MG63 (cell line): ENCODE data around the gene RAB30. TPM values are rescaled to one million over a fixed set of nuclear protein-coding genes. Genes with fewer than 3 reads are reported as not detected.

Experiments
- DNase-seq: peaks from one replicate; pipeline ENCODE4 v3.0.0-alpha.2; 2020
- H3K27me3 ChIP-seq: fragments of 250-450 bp; sonication (Bioruptor Pico); 2 replicates; pipeline ENCODE4 v1.5.1; 2020; ENCODE audit warnings: mild to moderate bottlenecking, moderate library complexity
- H3K36me3 ChIP-seq: fragments of 250-450 bp; sonication (Bioruptor Pico); 2 replicates; pipeline ENCODE4 v1.5.1; 2020; ENCODE audit warnings: mild to moderate bottlenecking, moderate library complexity
- H3K4me3 ChIP-seq: fragments of 250-450 bp; sonication (Bioruptor Pico); 2 replicates; pipeline ENCODE4 v1.5.1; 2020; ENCODE audit warnings: mild to moderate bottlenecking, moderate library complexity
- H3K9me3 ChIP-seq: fragments of 250-450 bp; sonication (Bioruptor Pico); 2 replicates; pipeline ENCODE4 v1.5.1; 2020; ENCODE audit warnings: mild to moderate bottlenecking, moderate library complexity
- total RNA-seq: library from RNA; depleted of rRNA; stranded (reverse); fragments of >200 nt; shearing (Covaris generic); gene quantifications from 2 replicates; pipeline ENCODE4 v1.2.3, GENCODE V29; 2014; ENCODE audit warnings: low replicate concordance; rRNA removed

RAB30 gene
- total RNA-seq = 4.0 and 6.1 TPM in 2 replicates

GRCh38 chr11:83071567-83072349 is at the start of gene RAB30:
RAB30 (minus strand) TSS chr11:83071897; CDS start chr11:82997316, 74,581 bp downstream.
- Histone ChIP-seq H3K36me3 (peaks cover 39% of the 10 kb centered on the region), H3K27me3 (no peaks in the 10 kb centered on the region), H3K4me3 (peak within 1 kb of the TSS; percentile 86), H3K9me3 (no peaks in the 10 kb centered on the region)
- DNase-seq = peak; percentile 99

GRCh38 chr11:83120327-83120726 is 48.6 kb upstream of the RAB30 start:
- H3K36me3 ChIP-seq = no peaks in the 10 kb centered on the region
- H3K9me3 ChIP-seq = no peaks in the 10 kb centered on the region
- DNase-seq = no peak

GRCh38 chr11:83119216-83119615 is 47.5 kb upstream of the RAB30 start:
- DNase-seq = no peak
- Histone ChIP-seq H3K27me3 (no peaks in the 10 kb centered on the region), H3K9me3 (no peaks in the 10 kb centered on the region), H3K4me3 (no peak overlapping the region), H3K36me3 (no peaks in the 10 kb centered on the region)

More at GRCh38 chr11:83120327-83120726, 48.6 kb upstream of the RAB30 start:
- Histone ChIP-seq H3K4me3 (no peak overlapping the region), H3K27me3 (no peaks in the 10 kb centered on the region)

GRCh38 chr11:83118814-83119213 is 47.1 kb upstream of the RAB30 start:
- Histone ChIP-seq H3K9me3 (no peaks in the 10 kb centered on the region), H3K27me3 (no peaks in the 10 kb centered on the region), H3K36me3 (no peaks in the 10 kb centered on the region), H3K4me3 (no peak overlapping the region)
- DNase-seq = no peak

GRCh38 chr11:83116015-83116641 is 44.4 kb upstream of the RAB30 start:
- H3K36me3 ChIP-seq = no peaks in the 10 kb centered on the region
- DNase-seq = no peak

GRCh38 chr11:83115551-83115950 is 43.9 kb upstream of the RAB30 start:
- no peaks in the 10 kb centered on the region for H3K36me3 ChIP-seq
- DNase-seq = no peak
- no peaks in the 10 kb centered on the region for H3K9me3 ChIP-seq
- no peaks in the 10 kb centered on the region; the same call in 1 of the 2 replicates for H3K27me3 ChIP-seq
- H3K4me3 ChIP-seq = no peak overlapping the region

More at GRCh38 chr11:83116015-83116641, 44.4 kb upstream of the RAB30 start:
- no peaks in the 10 kb centered on the region for H3K9me3 ChIP-seq
- no peaks in the 10 kb centered on the region; the same call in 1 of the 2 replicates for H3K27me3 ChIP-seq
- H3K4me3 ChIP-seq = no peak overlapping the region

GRCh38 chr11:83115026-83115425 is 43.3 kb upstream of the RAB30 start:
- Histone ChIP-seq H3K4me3 (no peak overlapping the region), H3K36me3 (no peaks in the 10 kb centered on the region), H3K9me3 (no peaks in the 10 kb centered on the region), H3K27me3 (no peaks in the 10 kb centered on the region; the same call in 1 of the 2 replicates)
- DNase-seq = no peak

GRCh38 chr11:83112886-83113285 is 41.2 kb upstream of the RAB30 start:
- Histone ChIP-seq H3K36me3 (no peaks in the 10 kb centered on the region), H3K27me3 (no peaks in the 10 kb centered on the region; the same call in 1 of the 2 replicates), H3K9me3 (no peaks in the 10 kb centered on the region), H3K4me3 (no peak overlapping the region)
- DNase-seq = no peak

- DNase-seq = no peak
- Histone ChIP-seq H3K36me3 (no peaks in the 10 kb centered on the region), H3K27me3 (no peaks in the 10 kb centered on the region), H3K4me3 (no peak overlapping the region), H3K9me3 (no peaks in the 10 kb centered on the region)
Measured at GRCh38 chr11:83105168-83105567, 33.5 kb upstream of the RAB30 start.

GRCh38 chr11:83102834-83103233 is 31.1 kb upstream of the RAB30 start:
- DNase-seq = no peak
- Histone ChIP-seq H3K36me3 (no peaks in the 10 kb centered on the region), H3K4me3 (no peak overlapping the region), H3K9me3 (no peaks in the 10 kb centered on the region), H3K27me3 (no peaks in the 10 kb centered on the region)

- DNase-seq = no peak
- no peaks in the 10 kb centered on the region for H3K27me3 ChIP-seq
- H3K36me3 ChIP-seq = no peaks in the 10 kb centered on the region
- no peaks in the 10 kb centered on the region for H3K9me3 ChIP-seq
- no peak overlapping the region for H3K4me3 ChIP-seq
Measured at GRCh38 chr11:83097429-83098075, 25.9 kb upstream of the RAB30 start.

- H3K4me3 ChIP-seq = no peak overlapping the region
- no peaks in the 10 kb centered on the region for H3K36me3 ChIP-seq
- no peaks in the 10 kb centered on the region for H3K27me3 ChIP-seq
- DNase-seq = no peak
- H3K9me3 ChIP-seq = no peaks in the 10 kb centered on the region
Measured at GRCh38 chr11:83093634-83094033, 21.9 kb upstream of the RAB30 start.

- Histone ChIP-seq H3K36me3 (no peaks in the 10 kb centered on the region), H3K4me3 (no peak overlapping the region), H3K27me3 (no peaks in the 10 kb centered on the region), H3K9me3 (no peaks in the 10 kb centered on the region)
- DNase-seq = peak; percentile 38
Measured at GRCh38 chr11:83092488-83093384, 21.0 kb upstream of the RAB30 start.

GRCh38 chr11:83088965-83089364 is 17.3 kb upstream of the RAB30 start:
- no peaks in the 10 kb centered on the region for H3K36me3 ChIP-seq
- no peaks in the 10 kb centered on the region for H3K9me3 ChIP-seq
- no peaks in the 10 kb centered on the region for H3K27me3 ChIP-seq
- no peak for DNase-seq
- H3K4me3 ChIP-seq = no peak overlapping the region

GRCh38 chr11:83087035-83087434 is 15.3 kb upstream of the RAB30 start:
- H3K36me3 ChIP-seq = no peaks in the 10 kb centered on the region
- no peaks in the 10 kb centered on the region for H3K9me3 ChIP-seq
- H3K27me3 ChIP-seq = no peaks in the 10 kb centered on the region
- DNase-seq = no peak
- H3K4me3 ChIP-seq = no peak overlapping the region

GRCh38 chr11:83079820-83080219 is 8.1 kb upstream of the RAB30 start:
- H3K36me3 ChIP-seq = peaks cover 21% of the 10 kb centered on the region
- no peak overlapping the region for H3K4me3 ChIP-seq
- no peaks in the 10 kb centered on the region for H3K27me3 ChIP-seq
- H3K9me3 ChIP-seq = no peaks in the 10 kb centered on the region
- DNase-seq = no peak
